ENCODE data around the gene KMT5C.

The KMT5C gene

DNA sequence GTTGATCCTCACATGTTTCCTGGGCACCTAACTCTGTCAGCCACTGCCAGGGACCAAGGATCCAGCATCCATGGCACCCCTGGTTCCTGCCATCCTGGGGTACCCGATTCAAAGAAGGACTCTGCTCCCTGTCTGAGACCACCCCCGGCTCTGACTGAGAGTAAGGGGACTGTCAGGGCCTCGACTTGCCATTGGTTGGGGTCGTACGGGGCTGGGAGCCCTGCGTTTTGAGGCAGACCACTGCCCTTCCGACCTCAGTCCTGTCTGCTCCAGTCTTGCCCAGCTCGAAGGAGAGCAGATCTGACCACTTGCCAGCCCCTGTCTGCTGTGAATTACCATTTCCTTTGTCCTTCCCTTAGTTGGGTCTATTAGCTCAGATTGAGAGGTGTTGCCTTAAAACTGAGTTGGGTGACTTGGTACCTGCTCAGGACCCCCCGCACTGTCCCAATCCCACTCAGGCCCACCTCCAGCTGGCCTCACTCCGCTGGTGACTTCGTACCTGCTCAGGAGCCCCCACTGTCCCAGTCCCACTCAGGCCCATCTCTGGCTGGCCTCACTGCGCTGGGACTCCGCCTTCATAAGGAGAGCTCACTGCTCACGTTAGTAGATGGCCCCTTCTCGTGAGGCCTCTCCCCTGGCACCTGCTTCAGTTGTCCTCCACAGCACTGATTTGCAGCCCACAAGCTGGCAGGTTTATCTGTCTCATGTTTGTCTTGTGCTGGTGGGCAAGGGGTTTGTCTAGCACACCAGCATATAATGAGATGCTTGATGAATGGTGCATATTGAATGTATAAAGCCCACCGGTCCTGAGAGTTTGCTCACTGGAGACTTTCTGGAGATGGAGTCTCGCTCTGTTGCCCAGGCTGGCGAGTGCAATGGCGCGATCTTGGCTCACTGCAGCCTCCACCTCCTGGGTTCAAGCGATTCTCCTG, 50.0 kb downstream of the KMT5C start:
- DNase-seq, result no peak

DNA sequence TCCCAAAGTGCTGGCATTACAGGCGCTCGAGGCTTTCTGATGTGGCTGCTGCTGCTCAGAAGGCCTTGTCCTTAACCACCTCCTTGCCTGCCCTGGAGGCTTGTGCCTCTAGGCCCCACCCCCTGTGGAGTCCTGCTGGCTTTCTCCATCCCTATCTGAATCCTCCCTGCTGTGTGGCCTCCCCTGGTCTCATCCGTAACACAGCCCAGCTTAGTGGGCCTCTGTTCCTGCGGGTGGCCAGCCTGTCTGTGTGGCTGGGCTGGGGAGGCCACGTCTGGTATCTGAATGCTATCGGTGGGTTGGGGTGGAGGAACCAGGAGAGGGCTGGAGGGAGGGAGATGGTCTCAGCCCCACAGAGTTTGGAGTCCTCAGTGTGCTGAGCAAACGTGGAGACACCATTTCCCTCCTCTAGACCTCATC, 50.8 kb downstream of the KMT5C start:
- no peak for DNase-seq

DNA sequence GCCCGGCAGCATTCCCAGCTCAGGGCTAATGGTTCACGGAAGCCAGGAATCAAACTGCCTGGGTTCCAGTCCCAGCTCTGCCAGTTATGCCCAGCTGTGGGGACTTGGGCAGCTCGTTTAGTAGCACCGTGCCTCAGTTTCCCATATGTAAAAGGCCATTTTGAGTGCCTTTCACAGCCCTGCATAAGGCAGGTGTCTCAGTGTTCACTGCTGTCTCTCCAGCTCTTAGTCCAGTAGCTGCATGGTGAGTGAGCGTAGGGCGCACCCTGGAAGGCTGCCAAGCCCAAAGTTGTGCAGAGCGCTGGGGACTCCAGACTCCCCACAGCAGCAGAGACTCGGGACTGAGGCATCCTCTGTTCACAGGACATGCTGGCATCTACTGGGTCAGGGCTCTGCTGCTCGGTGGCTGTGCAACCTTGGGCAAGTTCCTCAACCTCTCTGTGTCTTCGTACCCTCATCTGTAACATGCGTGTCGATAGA, 51.6 kb downstream of the KMT5C start:
- no peak for DNase-seq

DNA sequence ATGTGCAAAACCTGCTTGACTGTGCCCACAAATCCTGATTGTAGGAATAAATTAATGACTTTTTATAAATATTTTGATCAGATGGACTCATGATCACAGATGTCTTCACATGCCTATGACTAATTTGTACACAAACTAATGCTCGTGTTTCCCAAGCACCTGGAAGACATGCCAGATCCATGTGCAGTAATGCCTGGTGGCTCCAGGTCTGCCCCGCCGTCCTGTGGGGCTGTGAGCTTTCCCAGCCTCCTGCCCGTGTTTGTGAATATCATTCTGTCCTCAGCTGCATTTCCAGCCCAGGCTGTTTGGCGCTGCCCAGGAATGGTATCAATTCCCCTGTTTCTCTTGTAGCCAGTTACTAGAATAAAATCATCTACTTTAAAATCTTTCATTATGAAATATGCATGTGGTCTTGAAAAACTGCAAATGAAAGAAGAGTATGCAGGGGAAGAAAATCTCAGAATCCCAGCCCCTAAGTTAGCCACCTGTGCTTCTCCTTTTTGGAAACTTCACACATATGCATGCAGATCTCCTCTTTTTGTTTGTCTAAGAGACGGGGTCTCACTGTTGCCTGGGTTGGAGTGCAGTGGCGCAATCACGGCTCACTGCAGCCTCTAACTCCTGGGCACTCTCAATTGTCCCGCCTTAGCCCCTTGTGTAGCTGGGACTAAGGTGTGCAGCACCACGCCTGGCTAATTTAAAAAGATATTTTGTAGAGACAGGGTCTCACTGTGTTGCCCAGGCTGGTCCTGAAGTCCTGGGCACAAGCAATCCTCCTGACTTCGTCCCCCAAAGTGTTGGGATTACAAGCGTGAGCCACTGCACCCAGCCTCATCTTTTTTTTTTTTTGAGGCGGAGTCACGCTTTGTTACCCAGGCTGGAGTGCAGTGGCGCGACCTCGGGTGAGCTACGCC, 52.3 kb downstream of the KMT5C start:
- no peak for DNase-seq

DNA sequence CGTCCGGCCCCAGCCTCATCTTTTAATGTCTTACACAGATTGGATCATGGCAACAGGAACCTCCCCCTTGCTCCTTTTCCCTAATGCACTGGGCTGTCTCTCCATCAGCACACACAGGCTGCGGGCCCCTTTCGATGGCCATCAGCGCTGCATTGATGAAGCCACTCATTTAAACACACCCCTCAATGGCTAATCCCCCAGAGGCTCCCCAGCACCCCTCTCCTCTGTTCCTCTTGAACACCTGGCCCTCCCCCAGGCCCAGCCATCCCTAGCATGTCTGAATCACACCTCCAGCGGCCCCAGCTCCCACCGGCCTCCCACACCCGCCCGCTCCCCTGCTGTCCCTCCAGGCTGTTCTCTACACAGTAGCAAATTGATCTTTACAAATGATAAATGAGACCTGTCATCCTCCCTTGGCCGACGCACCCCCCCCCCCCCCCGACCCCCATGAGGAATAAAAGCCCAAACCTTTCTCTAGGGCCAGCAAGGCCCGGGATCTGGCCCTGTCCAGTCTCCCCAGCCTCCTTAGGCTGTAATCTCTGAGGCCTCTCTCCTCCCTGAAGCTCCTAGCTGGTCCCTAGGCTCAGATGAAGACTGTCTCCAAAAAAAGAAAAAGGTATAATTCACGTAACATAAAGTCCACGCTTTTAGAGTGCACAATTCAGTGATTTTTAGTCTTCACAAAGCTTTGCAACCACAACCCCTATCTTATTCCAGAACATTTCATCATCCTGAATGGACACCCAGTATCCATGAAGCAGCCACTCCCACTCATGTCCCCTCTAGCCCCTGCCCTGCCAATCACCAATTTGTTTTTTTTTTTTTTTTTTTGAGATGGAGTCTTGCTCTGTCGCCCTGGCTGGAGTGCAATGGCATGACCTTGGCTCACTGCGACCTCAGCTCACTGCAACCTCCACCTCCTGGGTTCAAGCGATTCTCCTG, 53.4 kb downstream of the KMT5C start:
- DNase-seq, result no peak

All from central memory CD4-positive, alpha-beta T cell (primary cell).